Esophagus squamous epithelium (tissue), 5 donors: ENCODE results near the gene CD6. TPM values are rescaled to one million over a fixed set of nuclear protein-coding genes. Genes with fewer than 3 reads are reported as not detected.

ENCODE experiments used
- DNase-seq: peaks from one replicate; lab custom pipeline; 2025; lab: John Stamatoyannopoulos, UW
- H3K27ac ChIP-seq, 4 donors: fragments of 200-600 bp; sonication (generic); one replicate each; pipeline ENCODE4 v1.5.1; 2016 to 2019; ENCODE audit warnings: mild to moderate bottlenecking in 1 of 4
- H3K27me3 ChIP-seq, 4 donors: fragments of 200-600 bp; sonication (generic); 1 replicate in 3 of 4; 2 replicates in 1 of 4; pipeline versions ENCODE4 v1.5.1 to v1.6.0; 2017 to 2021; ENCODE audit warnings: antibody characterized with exemption in 1 of 4
- H3K36me3 ChIP-seq, 3 donors: fragments of 200-600 bp; sonication (generic); one replicate each; pipeline ENCODE4 v1.5.1; 2016 to 2019
- H3K4me1 ChIP-seq, 3 donors: fragments of 200-600 bp; sonication (generic); one replicate each; pipeline ENCODE4 v1.5.1; 2017 to 2019
- H3K4me3 ChIP-seq, 4 donors: fragments of 200-600 bp; sonication (generic); 1 replicate in 3 of 4; 2 replicates in 1 of 4; pipeline ENCODE4 v1.5.1; 2016 to 2019; ENCODE audit warnings: mild to moderate bottlenecking in 2 of 4, moderate library complexity in 1 of 4
- H3K9me3 ChIP-seq, 3 donors: fragments of 200-600 bp; sonication (generic); one replicate each; pipeline ENCODE4 v1.5.1; 2016 to 2019
- CTCF ChIP-seq, 6 experiments: fragments of 450-650 bp in 4 of 6; fragments of 200-600 bp in 2 of 6; sonication (generic) in 2 of 6; IDR thresholded peaks; one replicate each; pipeline ENCODE4 v1.5.1; 2016 to 2019; ENCODE audit warnings: antibody characterized with exemption in 6 of 6, mild to moderate bottlenecking in 4 of 6, moderate library complexity in 4 of 6
- POLR2A ChIP-seq, 4 donors: fragments of 450-650 bp; IDR thresholded peaks; one replicate each; pipeline ENCODE4 v1.6.1; 2017; ENCODE audit warnings: antibody characterized with exemption in 4 of 4, mild to moderate bottlenecking in 4 of 4, moderate library complexity in 3 of 4
- WGBS, 2 donors: methylation state at CpG; one replicate each; pipeline ENCODE4 v1.1.5; 2018; 5-methylcytosine and 5-hydroxymethylcytosine counted together
- intact Hi-C: fragments of 100-400 bp; cut with DNase I; formaldehyde crosslinking; loops from one replicate; pipeline ENCODE4 v1.15.0; 2022
- total RNA-seq, 4 donors: library from RNA; depleted of rRNA; stranded (reverse); fragments of >200 nt; gene quantifications; one replicate each; pipeline ENCODE4 v1.1.0, GENCODE V29; 2016
- donor health status: DM: yes; HTN: yes; CAD: no.

CD6 gene
- 1 to 10 TPM in 3 of 4 donors, under 1 TPM in 1; 0.79 to 4.4 (median 1.4) TPM for total RNA-seq

- H3K4me1 ChIP-seq, result peaks cover 0 to 17% (median 0%) of the 10 kb centered on the region in 3 donors
- peaks cover 0 to 3% (median 0%) of the 10 kb centered on the region in 3 donors for H3K9me3 ChIP-seq
- 75 to 79% methylated on average over 13 to 15 of the region's 16 CpGs for WGBS, 2 donors
- no peaks in the 10 kb centered on the region for H3K27me3 ChIP-seq
- intact Hi-C loops, result no loop called here
- DNase-seq, result no peak
- H3K36me3 ChIP-seq, result no peaks in the 10 kb centered on the region
- H3K27ac ChIP-seq, result peak within 1 kb of the TSS; percentile 39 to 50 (median 44)
- TF ChIP-seq POLR2A (IDR thresholded peaks at IDR 0.05), result peak in 1 of 4 donors; percentile 40
- TF ChIP-seq CTCF (IDR thresholded peaks at IDR 0.05), result no peak
- peak within 1 kb of the TSS; percentile 11 to 51 (median 26) for H3K4me3 ChIP-seq
Measured at GRCh38 chr11:60971520-60971919, at the start of gene CD6. CD6 (plus strand) TSS chr11:60971680; CDS start chr11:60971866, 186 bp downstream.

- whole genome bisulfite sequencing, 2 donors, result 74 to 87% methylated on average over 3 to 5 of the region's 23 CpGs
- Histone ChIP-seq H3K27me3 (peaks cover 0 to 24% (median 0%) of the 10 kb centered on the region in 4 donors), H3K4me1 (peaks cover 48 to 77% (median 48%) of the 10 kb centered on the region in 3 donors), H3K27ac (no peak overlapping the region), H3K4me3 (no peak overlapping the region), H3K36me3 (peaks cover 31 to 42% (median 32%) of the 10 kb centered on the region in 3 donors), H3K9me3 (no peaks in the 10 kb centered on the region)
- TF ChIP-seq CTCF (IDR thresholded peaks at IDR 0.05) (no peak), POLR2A (IDR thresholded peaks at IDR 0.05) (no peak)
- DNase-seq, result no peak
- intact Hi-C loops, result no loop called here
Measured at GRCh38 chr11:60921777-60922335, 49.6 kb upstream of the CD6 start.

GRCh38 chr11:60922906-60923305 lies 48.6 kb upstream of the CD6 start:
- H3K27me3 ChIP-seq, result peaks cover 0 to 30% (median 0%) of the 10 kb centered on the region in 4 donors
- no peak for DNase-seq
- H3K4me3 ChIP-seq, result no peak overlapping the region
- peaks cover 31 to 42% (median 32%) of the 10 kb centered on the region in 3 donors for H3K36me3 ChIP-seq
- WGBS, 2 donors, result 75 to 90% methylated on average over 2 of the region's 6 CpGs
- no peak for TF ChIP-seq CTCF (IDR thresholded peaks at IDR 0.05)
- no peak for TF ChIP-seq POLR2A (IDR thresholded peaks at IDR 0.05)
- intact Hi-C loops, result no loop called here
- H3K27ac ChIP-seq, result no peak overlapping the region
- no peaks in the 10 kb centered on the region for H3K9me3 ChIP-seq
- H3K4me1 ChIP-seq, result peaks cover 39 to 77% (median 48%) of the 10 kb centered on the region in 3 donors

GRCh38 chr11:60923326-60923725 lies 48.2 kb upstream of the CD6 start:
- Histone ChIP-seq H3K4me3 (no peak overlapping the region), H3K4me1 (peaks cover 36 to 77% (median 44%) of the 10 kb centered on the region in 3 donors), H3K27me3 (peaks cover 0 to 30% (median 0%) of the 10 kb centered on the region in 4 donors), H3K9me3 (no peaks in the 10 kb centered on the region), H3K27ac (no peak overlapping the region), H3K36me3 (peaks cover 31 to 44% (median 32%) of the 10 kb centered on the region in 3 donors)
- no peak for DNase-seq
- 70 to 74% methylated on average over 3 to 4 of the region's 5 CpGs for WGBS, 2 donors
- intact Hi-C loops, result no loop called here
- TF ChIP-seq POLR2A (IDR thresholded peaks at IDR 0.05) (no peak), CTCF (IDR thresholded peaks at IDR 0.05) (no peak)

- DNase-seq, result no peak
- intact Hi-C loops, result no loop called here
- H3K4me3 ChIP-seq, result peak overlapping the region in 3 of 4 donors; percentile 57 to 81 (median 68)
- TF ChIP-seq POLR2A (IDR thresholded peaks at IDR 0.05) (no peak), CTCF (IDR thresholded peaks at IDR 0.05) (no peak)
- 71 to 80% methylated on average over 1 of the region's 6 CpGs for WGBS, 2 donors
- H3K27me3 ChIP-seq, result peaks cover 0 to 30% (median 0%) of the 10 kb centered on the region in 4 donors
- H3K36me3 ChIP-seq, result peaks cover 31 to 48% (median 32%) of the 10 kb centered on the region in 3 donors
- H3K4me1 ChIP-seq, result peaks cover 32 to 73% (median 40%) of the 10 kb centered on the region in 3 donors
- H3K27ac ChIP-seq, result peak overlapping the region in 2 of 4 donors; percentile 40 to 59
- H3K9me3 ChIP-seq, result no peaks in the 10 kb centered on the region
Measured at GRCh38 chr11:60923800-60924109, 47.7 kb upstream of the CD6 start.
